Measurements from ENCODE around the gene TRAF3. TPM values are rescaled to one million over a fixed set of nuclear protein-coding genes. Genes with fewer than 3 reads are reported as not detected.

Gene TRAF3
- total and polyA plus RNA-seq, 12 donors: 2.3 to 15.6 (median 10.2) TPM

- Histone ChIP-seq H3K27ac (no peak overlapping the region), H3K36me3 (peaks cover 0 to 38% (median 0%) of the 10 kb centered on the region in 9 donors), H3K4me1 (no peaks in the 10 kb centered on the region), H3K4me3 (no peak overlapping the region), H3K27me3 (no peaks in the 10 kb centered on the region), H3K9me3 (no peaks in the 10 kb centered on the region)
- 84 to 96% methylated on average over 3 of the region's 3 CpGs for WGBS, 2 donors
- ATAC-seq (no peak), DNase-seq (no peak)
- intact Hi-C loops (cut with DNase I): no loop called here
- TF ChIP-seq CTCF (IDR thresholded peaks at IDR 0.05): no peak
Observed at GRCh38 chr14:102830474-102831045, 53.3 kb downstream of the TRAF3 start.

- peak in 1 of 8 donors; percentile 60 for ATAC-seq
- H3K9me3 ChIP-seq: no peaks in the 10 kb centered on the region
- peaks cover 0 to 31% (median 0%) of the 10 kb centered on the region in 9 donors for H3K36me3 ChIP-seq
- no peaks in the 10 kb centered on the region for H3K4me1 ChIP-seq
- H3K27ac ChIP-seq: no peak overlapping the region
- intact Hi-C loops (cut with DNase I): no loop called here
- no peak for TF ChIP-seq CTCF (IDR thresholded peaks at IDR 0.05)
- H3K4me3 ChIP-seq: no peak overlapping the region
- 94 to 95% methylated on average over 7 of the region's 7 CpGs for WGBS, 2 donors
- no peaks in the 10 kb centered on the region for H3K27me3 ChIP-seq
- no peak for DNase-seq
Observed at GRCh38 chr14:102831163-102831804, 54.0 kb downstream of the TRAF3 start.

- H3K36me3 ChIP-seq: peaks cover 0 to 26% (median 0%) of the 10 kb centered on the region in 9 donors
- no peak overlapping the region for H3K27ac ChIP-seq
- 92 to 95% methylated on average over 7 of the region's 7 CpGs for WGBS, 2 donors
- intact Hi-C loops (cut with DNase I): no loop called here
- DNase-seq (no peak), ATAC-seq (no peak)
- no peaks in the 10 kb centered on the region for H3K27me3 ChIP-seq
- H3K4me1 ChIP-seq: no peaks in the 10 kb centered on the region
- no peak for TF ChIP-seq CTCF (IDR thresholded peaks at IDR 0.05)
- H3K4me3 ChIP-seq: no peak overlapping the region
- H3K9me3 ChIP-seq: no peaks in the 10 kb centered on the region
Observed at GRCh38 chr14:102833341-102833740, 56.1 kb downstream of the TRAF3 start.

DNA sequence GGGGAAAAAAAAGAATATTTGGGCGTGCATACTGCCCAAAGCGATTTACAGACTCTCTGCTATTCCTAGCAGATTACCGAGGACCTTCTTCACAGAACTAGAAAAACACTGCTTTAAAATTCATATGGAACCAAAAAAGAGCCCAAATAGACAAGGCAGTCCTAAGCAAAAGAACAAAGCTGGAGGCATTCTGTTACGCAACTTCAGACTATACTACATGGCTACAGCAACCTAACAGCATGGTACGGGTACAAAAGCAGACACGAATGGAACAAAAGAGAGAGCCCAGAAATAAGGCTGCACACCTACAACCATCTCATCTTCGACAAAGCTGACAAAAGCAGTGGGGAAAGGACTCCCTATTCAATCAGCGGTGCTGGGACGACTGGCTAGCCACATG lies 56.7 kb downstream of the TRAF3 start:
- Histone ChIP-seq H3K36me3 (peaks cover 0 to 26% (median 0%) of the 10 kb centered on the region in 9 donors), H3K4me1 (no peaks in the 10 kb centered on the region), H3K9me3 (no peaks in the 10 kb centered on the region), H3K27ac (no peak overlapping the region), H3K4me3 (no peak overlapping the region), H3K27me3 (no peaks in the 10 kb centered on the region)
- intact Hi-C loops (cut with DNase I): no loop called here
- 98% methylated on average over 9 of the region's 9 CpGs for WGBS, 2 donors
- DNase-seq (no peak), ATAC-seq (no peak)
- TF ChIP-seq CTCF (IDR thresholded peaks at IDR 0.05): no peak
